LoVo (cell line): ENCODE measurements around the gene CDH13.

Source experiments
- DNase-seq: peaks from one replicate; pipeline ENCODE4 v3.0.0-alpha.2; 2016; ENCODE audit warnings: low spot score

CDH13 gene

DNA sequence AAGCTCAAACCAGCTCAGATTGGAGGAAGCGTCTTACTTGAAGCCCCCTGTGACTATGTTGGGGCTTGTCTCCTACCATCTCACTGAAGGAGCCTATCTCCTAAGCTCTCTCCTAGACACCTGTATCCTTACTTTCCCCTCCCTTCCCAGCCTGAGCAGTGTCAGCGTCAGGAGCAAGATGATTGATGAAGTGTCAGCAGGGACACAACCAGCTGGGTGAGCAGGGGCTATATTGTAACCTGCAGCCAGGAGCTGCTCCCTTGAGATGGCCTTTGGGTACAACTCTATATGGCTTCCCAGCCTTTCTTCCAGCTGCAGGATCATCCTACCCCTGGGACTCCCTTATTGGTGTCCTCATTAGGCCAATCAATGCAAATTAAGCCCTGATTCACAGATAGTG lies 1097.8 kb downstream of the CDH13 start:
- no peak for DNase-seq

DNA sequence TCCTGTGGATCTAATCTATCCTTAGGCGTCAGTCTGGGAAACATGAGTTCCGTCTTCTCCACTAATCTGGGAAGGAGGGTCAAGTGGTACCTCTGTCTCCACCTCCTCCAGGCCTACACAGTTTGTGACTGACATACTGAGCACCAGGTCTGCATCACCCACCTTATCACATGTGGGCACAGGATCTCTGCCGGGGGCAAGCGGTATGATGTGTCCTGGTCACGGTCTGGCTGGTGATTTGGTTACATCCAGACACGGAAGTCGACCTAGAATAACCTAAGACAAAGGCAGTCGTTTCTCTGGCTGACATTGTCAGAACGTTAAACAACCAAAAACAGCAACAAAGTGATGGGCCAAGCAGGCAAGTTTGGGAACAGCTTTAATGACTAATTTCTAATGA lies 1098.5 kb downstream of the CDH13 start:
- DNase-seq = no peak

DNA sequence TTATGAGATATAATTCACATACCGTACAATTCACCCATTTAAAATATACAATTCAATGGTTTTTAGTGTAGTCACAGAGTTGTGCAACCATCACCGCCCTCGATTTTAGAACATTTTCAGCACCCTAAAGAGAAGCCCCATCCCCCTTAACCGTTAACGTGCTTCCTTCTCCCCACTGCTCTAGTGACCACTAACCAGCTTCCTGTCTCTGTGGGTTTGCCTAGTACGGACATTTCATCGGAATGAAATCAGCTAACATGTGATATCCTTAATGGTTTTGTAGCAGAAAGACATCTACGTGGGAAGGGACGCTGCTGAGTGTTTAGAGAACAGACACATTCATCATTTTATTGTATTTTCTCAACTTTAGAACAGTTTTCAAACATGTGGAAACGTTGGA lies 1100.2 kb downstream of the CDH13 start:
- no peak for DNase-seq

DNA sequence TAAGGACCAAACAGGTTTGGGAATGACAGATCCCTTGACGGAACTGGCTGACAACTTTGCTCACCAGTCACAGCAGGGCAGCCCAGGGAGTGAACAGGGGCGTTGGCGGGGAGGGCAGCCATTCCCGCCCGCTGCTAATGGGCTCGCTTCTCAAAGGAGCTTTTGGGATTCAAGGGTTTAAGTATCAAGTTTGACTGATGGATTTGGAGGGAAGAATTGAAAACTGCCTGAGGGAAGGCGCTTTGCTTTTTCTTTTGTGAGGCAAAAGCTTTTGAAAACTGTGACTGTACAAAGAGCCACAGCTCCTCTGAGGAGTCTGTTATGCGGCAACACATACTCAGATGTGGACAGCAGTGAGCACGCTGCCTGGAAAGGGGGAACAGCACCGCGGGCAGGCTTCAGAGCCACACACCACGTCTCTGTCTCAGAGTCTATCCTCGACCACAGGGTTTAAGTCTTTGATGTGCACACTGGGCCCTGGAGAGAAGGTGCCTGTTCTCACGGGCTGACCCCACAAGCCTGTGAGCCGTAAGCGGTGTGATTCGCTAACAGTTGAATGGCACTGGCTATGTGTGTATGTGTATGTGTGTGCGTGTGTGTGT lies 1101.1 kb downstream of the CDH13 start:
- DNase-seq = no peak

DNA sequence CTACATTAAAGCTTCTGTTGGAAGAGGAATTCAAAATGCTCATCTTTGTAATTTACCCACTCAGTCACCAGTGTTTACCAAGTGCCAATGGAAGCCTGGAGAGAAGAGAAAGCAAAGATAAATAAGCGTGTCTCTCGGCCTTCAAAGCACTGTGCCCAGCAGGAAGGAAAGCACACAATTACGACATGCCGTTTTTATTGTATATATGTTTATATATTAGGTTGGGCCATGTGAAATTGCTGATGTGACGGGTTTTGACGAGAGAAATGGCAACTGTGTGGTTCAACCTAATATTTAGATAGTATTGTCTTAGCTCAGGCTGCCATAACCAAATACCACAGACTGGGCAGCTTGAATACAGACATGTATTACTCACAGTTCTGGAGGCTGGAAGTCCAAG lies 1101.7 kb downstream of the CDH13 start:
- DNase-seq = no peak

DNA sequence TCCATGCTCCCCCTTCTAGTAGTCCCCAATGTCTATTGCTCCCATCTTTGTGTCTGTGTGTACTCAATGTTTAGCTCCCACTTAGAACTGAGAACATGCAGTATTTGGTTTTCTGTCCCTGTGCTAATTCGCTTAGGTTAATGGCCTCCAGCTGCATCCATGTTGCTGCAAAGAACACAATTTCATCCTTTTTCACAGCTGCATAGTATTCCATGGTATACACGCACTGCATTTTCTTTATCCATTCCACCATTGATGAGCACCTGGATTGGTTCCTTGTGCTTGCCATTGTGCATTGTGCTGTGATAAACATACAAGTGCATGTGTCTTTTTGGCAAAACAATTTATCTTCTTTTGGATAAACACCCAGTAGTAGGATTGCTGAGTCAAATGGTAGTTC lies 1104.0 kb downstream of the CDH13 start:
- DNase-seq = no peak

DNA sequence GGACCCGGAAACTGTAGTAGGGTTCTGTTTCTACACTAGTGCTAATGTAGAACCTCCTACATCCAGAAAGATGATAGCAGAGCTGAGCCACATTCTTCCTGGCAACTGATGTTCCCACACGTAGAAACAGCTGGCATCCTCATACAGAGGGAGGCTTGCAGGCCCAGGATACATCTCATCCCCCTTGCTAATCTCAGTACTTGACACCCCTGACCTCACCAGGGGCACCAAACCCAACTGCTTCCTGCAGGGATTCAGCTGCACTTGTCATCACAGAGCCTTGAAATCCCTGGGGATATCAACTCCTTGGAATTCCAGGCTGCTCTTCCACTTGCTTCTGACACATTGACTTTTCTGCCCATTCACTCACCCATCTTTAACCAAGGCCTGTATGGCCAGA lies 1105.8 kb downstream of the CDH13 start:
- DNase-seq = no peak

DNA sequence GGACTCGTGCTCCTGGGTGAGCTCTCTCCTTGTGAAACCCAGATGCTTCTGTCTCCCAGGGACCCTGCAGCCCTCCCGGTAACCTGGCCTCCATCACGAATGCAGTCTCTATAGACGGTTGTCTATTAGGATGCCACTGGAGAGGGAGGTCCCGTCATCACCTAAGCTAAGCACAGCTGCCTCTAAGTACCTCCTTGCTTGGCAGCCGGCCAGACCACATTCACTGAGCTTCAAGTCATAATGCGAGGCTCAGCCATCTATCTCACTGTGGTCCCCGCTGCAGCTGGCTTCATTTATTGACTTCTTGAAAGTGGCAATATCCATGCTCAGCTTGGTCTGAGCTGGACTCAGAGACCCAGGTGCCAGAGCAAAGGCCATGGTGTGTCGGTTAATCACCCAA lies 1106.5 kb downstream of the CDH13 start:
- DNase-seq = no peak

DNA sequence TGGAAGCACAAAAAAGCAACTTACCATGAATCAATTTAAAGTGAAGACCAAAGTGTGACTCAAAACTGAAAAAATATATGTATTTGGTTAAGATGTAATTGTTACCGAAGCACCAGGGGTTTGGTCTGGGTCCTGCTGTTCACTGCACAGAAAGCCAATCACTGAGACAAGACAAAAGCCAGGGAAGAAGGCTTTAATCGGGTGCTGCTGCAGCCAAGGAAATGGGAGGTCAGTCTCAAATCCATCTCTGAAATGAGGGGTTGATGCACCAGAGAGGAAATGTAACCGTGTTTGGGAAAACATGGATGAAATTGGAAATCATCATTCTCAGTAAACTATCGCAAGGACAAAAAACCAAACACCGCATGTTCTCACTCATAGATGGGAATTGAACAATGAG lies 1107.4 kb downstream of the CDH13 start:
- no peak for DNase-seq

DNA sequence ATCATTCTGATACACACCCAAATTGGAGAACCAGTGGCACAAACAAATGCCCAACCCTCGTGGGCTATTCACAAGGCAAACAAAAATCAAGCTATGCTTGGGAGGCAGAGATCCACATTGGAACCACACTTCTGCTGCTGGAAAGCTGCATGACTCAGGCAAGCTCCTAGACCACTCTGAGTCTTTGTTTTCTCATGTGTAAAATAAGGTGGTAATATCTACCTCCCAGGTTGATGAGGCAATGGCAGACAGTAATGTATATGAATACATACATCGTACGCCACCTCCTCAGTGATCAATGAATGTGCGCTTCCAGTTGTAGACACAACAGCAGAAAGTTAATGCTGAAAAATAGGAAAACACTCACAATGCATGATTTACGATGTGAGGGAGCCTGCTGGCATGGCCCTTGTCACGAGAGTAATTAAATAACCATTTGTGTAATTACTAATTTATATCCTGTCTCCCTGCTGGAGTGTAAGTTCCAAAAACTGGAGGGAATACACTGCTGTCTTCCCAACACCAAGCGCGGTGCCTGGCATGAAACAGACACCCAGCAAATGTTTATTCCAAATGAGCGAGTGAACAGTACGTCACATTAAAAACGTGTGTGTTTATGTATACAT lies 1111.1 kb downstream of the CDH13 start:
- DNase-seq = no peak

DNA sequence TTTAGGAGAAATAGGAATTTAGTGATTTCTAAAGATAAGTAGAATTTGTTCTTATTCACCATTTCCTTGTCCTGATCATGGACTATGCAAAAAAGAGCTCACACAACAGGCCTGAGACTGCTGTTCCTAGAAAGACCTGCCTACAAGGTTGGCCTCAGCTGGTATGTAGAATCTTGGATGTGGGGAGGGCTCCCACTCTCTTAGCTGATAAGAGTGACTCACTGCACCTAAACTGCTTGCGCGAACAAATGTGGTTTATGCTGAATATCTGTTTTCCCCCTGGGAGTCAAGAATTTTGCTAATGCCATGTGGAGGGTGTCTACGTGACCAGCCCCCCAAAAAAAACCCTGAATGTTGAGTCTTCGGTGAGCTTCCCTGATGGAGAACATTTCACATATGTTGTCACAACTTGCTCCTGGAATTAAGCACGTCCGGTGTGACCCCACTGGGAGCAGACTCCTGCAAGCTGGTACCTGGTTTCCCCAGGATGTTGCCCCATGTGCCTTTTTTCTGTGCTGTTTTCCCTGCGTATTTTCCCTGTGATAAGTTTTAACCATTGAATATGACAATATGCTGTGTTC lies 1112.2 kb downstream of the CDH13 start:
- DNase-seq = no peak

DNA sequence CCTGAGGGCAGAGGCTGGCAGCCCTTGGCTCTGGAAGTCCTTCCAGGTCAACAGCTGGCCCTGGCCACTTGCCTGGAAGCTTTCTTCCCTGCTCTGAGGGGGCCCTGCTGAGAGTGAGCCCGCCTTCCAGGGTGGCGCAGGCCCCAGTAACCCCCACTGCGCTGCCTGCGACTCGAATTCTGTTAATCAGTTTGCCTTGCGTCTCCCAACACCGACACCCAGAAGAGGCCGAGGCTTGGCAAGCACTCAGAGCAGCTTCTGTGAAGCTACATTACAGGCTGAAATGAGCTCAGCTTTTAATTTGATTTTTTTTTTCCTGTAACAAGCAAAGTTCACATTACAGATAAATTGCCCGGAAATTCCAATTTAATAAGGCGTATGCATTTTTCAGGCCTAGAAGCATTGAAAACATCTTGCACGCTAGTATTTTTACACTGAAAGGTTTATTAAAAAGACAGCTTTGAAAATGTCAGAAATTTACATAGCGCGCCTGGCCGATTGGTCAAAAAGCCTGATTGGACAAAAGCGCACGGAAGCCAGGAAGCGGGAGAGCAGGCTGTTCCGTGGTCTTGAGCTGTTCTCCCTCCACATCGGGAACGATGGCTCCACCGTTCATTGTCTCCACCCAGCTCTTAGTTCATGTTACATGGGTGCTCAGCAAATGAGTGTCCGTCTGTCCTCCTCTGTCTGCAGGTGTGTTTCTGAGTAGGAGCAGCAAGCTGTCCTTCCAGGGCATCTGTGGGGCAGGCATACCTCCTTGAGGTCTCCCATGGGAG lies 1115.5 kb downstream of the CDH13 start:
- no peak for DNase-seq

DNA sequence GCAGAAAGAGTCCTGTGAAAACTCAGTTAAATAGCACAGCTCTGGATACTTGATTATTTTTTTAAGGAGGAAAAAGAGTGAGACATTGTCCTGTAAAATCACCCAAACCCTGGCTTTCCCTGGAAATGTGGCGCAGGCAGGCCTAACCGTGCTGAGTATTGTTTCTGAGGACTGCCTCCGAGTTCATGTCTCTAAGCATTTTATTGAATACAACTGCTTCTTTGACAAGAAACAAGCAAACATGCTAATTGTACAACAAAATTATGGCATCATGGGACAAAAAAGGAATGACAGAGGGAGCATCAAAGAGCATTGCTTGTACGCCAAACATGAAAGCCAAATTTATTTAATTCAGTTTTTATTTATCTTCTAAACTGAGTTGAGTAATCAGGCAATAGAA lies 1116.5 kb downstream of the CDH13 start:
- no peak for DNase-seq

DNA sequence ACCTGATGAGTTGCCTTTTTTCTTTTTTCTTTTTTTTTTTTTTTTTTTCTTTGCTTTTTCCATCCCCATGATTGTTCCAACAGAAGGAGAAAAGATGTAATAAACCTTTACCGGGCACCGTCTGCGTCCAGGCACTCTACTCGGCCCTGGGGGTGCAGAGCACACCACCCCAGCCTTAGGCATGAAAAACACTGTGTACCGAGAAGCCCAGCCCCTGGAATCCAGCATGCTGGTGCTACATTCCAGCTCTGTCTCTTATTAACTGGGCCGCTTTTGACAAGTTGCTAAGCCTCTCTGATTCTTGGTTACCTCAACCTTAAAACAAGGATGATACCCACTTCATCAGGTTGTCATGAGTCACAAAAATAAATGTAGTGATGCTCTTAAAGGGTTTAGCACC lies 1117.0 kb downstream of the CDH13 start:
- DNase-seq = no peak

DNA sequence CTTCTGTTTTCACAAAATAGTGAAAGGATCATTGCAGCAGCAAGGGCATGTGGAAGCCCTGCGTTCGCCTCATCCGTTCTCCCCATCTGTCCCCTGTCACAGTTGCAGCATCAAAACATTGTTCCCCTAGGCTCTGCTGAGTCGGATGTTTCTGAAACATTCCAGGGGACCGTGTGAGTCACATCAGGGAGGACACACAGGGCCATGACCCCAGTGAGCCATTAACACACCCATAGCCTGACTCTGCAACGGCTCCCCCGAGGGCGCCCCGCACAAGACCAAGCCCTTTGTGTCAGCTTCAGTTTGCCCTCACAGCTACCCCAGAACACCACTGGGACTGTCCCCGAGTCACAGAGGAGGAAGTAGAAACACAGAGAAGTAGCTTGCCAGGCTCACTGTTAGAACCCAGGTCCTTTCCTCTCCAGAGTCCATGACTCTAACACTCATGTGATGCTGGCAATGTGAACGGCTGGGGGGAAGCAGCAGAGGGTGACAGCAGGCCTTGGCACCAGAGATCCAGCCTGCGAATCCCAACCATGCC lies 1117.7 kb downstream of the CDH13 start:
- DNase-seq = no peak

DNA sequence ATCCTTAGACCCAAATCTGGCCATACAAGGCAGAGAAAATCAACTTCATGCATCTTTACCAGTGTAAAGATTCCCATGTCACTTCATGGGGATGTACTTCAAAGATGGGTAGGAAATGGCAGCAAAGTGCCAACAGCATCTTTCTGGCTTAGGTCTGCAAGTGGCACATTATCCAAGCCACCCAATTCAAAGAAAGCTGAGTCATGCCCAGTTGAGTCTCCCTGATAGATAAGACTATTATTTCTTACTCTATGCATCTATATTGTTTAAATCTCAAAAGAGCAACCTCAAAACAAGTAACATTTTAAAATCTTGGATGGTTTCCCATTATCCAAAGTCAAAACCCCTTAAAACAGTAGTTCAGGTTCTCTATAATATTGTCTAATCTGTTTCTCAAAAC lies 1119.8 kb downstream of the CDH13 start:
- DNase-seq = no peak

DNA sequence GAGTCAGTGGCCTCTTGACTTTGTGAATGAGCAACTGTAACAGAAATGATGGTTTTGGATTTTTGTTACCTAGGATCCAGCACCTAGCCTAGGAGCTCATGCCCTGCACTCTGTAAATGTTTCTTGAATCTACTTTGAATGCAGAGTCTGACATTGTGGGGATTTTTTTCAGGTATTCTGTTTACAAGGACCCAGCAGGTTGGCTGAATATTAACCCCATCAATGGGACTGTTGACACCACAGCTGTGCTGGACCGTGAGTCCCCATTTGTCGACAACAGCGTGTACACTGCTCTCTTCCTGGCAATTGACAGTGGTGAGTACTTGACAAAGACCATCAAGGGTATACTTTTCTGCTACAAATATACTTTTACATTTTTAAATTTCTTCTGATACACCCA lies 1121.2 kb downstream of the CDH13 start:
- DNase-seq = no peak

DNA sequence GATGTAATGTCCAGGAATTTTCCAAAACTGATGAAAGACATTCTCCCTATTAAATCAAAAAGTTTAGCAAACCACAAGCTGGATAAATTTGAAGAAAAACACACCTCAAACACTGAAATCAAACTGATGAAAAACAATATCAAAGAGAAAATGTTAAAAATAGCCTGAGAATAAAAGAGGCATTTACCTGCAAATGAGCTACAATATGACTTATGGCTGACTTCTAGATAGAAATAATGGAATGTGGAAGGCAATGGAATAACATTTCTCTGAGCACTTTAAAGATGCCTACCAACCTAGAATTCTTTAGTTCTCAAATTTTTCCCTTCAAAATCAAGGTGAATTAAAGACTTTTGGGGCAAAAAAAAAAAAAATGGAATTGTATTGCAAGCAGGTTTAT lies 1128.6 kb downstream of the CDH13 start:
- no peak for DNase-seq

DNA sequence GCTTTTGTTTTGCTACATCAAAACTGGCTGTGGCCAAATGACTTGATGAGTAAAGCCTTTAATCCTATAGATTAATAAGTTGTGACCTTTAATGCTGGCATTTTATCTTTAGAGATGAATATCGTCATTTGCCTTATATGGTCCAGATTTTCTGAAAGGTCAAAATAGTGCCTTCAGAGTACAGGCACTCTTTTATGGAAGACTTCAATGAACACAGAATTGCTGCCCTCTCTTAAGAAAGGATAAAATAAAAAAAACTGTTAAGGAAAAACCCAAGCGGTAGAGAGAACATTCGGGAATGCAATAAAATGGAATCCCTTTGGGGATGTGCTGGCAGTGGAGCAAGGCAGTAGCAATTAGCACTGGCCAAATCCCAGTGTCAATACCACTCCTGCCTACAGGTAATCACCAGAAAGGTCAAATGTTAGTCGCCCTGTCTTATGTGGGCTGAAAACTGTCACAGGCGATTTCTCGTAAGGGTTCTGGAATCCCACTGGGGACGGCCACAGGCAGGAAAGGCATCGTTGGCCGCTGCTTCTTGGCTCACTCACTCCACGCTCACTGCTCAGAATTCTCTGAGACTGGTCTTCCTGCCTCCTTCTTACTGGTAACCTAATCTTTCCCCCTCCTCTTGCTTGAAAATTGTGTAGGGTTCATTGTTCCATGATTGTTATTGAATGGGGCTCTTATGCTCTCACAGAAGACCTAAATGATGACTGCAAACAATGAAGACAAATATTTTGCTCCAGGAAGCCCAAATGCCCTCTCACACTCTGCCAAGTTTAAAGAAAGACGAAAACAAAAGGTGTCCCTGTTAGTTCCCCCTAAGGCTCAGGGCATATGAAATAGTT lies 1135.6 kb downstream of the CDH13 start:
- no peak for DNase-seq

DNA sequence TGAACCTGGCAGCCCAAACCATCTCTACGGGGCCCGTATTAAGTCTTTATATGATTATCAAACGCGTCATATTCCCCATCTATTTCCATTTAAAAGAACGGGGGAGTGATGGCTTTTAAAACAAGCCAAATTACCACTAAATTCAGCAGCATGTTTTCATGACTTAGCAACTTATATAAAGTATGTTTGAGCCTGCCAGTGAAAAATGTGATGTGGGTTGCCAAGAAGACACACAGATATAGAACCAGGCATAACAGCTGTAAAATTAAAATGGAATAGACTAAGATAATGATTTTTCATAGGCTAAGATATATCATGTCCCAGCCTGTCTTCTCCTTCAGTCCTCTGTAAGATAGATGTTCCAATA lies 1136.2 kb downstream of the CDH13 start:
- no peak for DNase-seq

DNA sequence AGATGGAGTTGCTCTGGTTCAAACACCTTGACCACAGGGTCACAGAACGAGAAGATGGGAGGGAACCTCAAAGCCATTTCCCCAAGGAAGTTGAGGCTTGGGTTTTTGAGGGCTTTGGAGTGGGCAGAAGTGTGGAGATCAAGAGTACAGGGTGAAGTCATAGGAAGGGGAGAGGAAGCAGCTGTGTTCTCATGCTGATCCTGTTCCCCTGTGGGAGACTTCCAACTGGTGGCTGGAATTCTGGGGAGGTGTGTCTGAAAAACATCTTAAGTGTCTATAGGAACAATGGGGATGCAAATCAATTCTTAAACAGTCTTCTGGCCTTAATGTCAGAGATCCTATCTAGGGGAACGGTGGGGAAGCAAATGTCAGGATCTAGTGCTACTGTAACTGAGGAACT lies 1142.2 kb downstream of the CDH13 start:
- DNase-seq = no peak

DNA sequence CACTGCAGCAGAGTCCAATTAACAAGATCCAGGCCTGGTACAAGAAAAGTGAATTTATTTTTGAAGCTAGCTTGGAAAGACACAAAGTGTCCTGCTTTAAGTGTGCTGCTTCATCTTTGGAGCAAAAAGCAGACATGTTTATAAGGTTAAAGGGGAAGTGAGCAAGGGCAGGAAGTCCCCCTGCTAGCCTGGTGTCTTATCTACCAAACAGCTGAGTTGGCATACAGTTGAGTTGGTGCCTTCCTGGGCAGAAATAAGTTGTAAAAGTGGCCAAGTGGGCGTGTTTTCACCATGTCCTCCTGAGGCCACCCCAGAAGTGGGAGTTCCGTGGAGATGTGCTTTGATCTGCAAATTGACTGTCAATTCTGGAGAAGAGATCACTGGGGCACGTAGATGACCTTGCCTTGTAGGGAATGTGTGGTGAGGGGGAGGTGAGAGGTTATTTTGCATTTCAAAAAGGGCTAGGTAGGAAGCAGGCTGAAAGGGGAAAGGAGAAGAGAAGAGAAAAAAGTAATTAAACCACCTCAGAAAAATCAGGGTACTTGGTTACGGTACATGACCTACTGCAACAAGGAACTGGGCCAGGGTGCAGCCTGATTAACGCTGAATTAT lies 1142.7 kb downstream of the CDH13 start:
- DNase-seq = no peak
